GM10847 (cell line): ENCODE measurements around the gene NEDD1.
A peak's percentile ranks its signal among the peaks of the same experiment; 100 is the strongest.

Source experiments
- POLR2A ChIP-seq: IDR thresholded peaks from 2 replicates; pipeline ENCODE4 v1.6.1; 2011; ENCODE audit not compliant: insufficient read length; ENCODE audit errors: extremely low read depth

The NEDD1 gene

GRCh38 chr12:96906849-96907670 is at the start of gene NEDD1:
NEDD1 (plus strand) TSS chr12:96907257; CDS start chr12:96909760, 2,503 bp downstream.
- peak; percentile 87 for TF ChIP-seq POLR2A

- TF ChIP-seq POLR2A, result no peak
These were observed 48.9 kb upstream of the NEDD1 start for GRCh38 chr12:96858162-96858561.

GRCh38 chr12:96861656-96862055 is 45.4 kb upstream of the NEDD1 start:
- TF ChIP-seq POLR2A, result no peak

GRCh38 chr12:96862326-96862725 is 44.7 kb upstream of the NEDD1 start:
- TF ChIP-seq POLR2A, result no peak

GRCh38 chr12:96864335-96864734 is 42.7 kb upstream of the NEDD1 start:
- no peak for TF ChIP-seq POLR2A

GRCh38 chr12:96866801-96867590 is 40.1 kb upstream of the NEDD1 start:
- no peak for TF ChIP-seq POLR2A

- no peak for TF ChIP-seq POLR2A
These were observed 36.1 kb upstream of the NEDD1 start for GRCh38 chr12:96870946-96871345.

- TF ChIP-seq POLR2A, result no peak
These were observed 34.1 kb upstream of the NEDD1 start for GRCh38 chr12:96872961-96873360.

GRCh38 chr12:96874211-96874610 is 32.8 kb upstream of the NEDD1 start:
- no peak for TF ChIP-seq POLR2A

GRCh38 chr12:96876966-96877365 is 30.1 kb upstream of the NEDD1 start:
- TF ChIP-seq POLR2A, result no peak

- TF ChIP-seq POLR2A, result no peak
These were observed 28.4 kb upstream of the NEDD1 start for GRCh38 chr12:96878704-96879103.

GRCh38 chr12:96879301-96879700 is 27.8 kb upstream of the NEDD1 start:
- TF ChIP-seq POLR2A, result no peak

GRCh38 chr12:96880220-96880619 is 26.8 kb upstream of the NEDD1 start:
- TF ChIP-seq POLR2A, result no peak

- TF ChIP-seq POLR2A, result no peak
These were observed 25.4 kb upstream of the NEDD1 start for GRCh38 chr12:96881608-96882007.

- no peak for TF ChIP-seq POLR2A
These were observed 24.2 kb upstream of the NEDD1 start for GRCh38 chr12:96882862-96883261.

GRCh38 chr12:96883571-96883970 is 23.5 kb upstream of the NEDD1 start:
- TF ChIP-seq POLR2A, result no peak
